Measurements from ENCODE around the gene KPNA1. TPM values are rescaled to one million over a fixed set of nuclear protein-coding genes. Genes with fewer than 3 reads are reported as not detected.

The KPNA1 gene
- total and polyA plus RNA-seq, 4 donors, result 20.7 to 42.0 (median 23.5) TPM

GRCh38 chr3:122502941-122503340, 11.8 kb downstream of the KPNA1 start:
- TF ChIP-seq HNF4G (IDR thresholded peaks at IDR 0.05) (no peak), TAF1 (conservative IDR thresholded peaks at IDR 0.05) (no peak), RAD21 (IDR thresholded peaks at IDR 0.05) (no peak), RXRA (IDR thresholded peaks at IDR 0.05) (no peak), YY1 (IDR thresholded peaks at IDR 0.05) (no peak), GABPA (IDR thresholded peaks at IDR 0.05 in 1 of 2, conservative IDR thresholded peaks at IDR 0.05 in 1 of 2) (no peak), CTCF (IDR thresholded peaks at IDR 0.05; ENCODE audit: low read depth, low read length, missing input control) (no peak), FOXA2 (IDR thresholded peaks at IDR 0.05) (no peak), ZBTB33 (IDR thresholded peaks at IDR 0.05) (no peak), ATF3 (IDR thresholded peaks at IDR 0.05) (no peak), NR2F2 (IDR thresholded peaks at IDR 0.05) (no peak), EGR1 (IDR thresholded peaks at IDR 0.05; ENCODE audit: low read depth in 2 of 2) (no peak), REST (IDR thresholded peaks at IDR 0.05) (no peak), JUND (IDR thresholded peaks at IDR 0.05) (no peak), MAX (IDR thresholded peaks at IDR 0.05) (no peak), HNF4A (conservative IDR thresholded peaks at IDR 0.05) (no peak), FOXA1 (IDR thresholded peaks at IDR 0.05) (no peak), SP1 (IDR thresholded peaks at IDR 0.05) (no peak)
- H3K9me3 ChIP-seq (ENCODE audit: control insufficient read depth in 4 of 4, low read length in 3 of 4), result no peaks in the 10 kb centered on the region
- H3K27me3 ChIP-seq (ENCODE audit: control insufficient read depth in 4 of 4, insufficient read depth in 4 of 4, low read length in 3 of 4), result no peaks in the 10 kb centered on the region
- H3K36me3 ChIP-seq (ENCODE audit: control insufficient read depth in 4 of 4, insufficient read depth in 3 of 4, low read depth in 1 of 4, low read length in 3 of 4), result no peaks in the 10 kb centered on the region
- H3K4me1 ChIP-seq (ENCODE audit: control insufficient read depth in 4 of 4, insufficient read depth in 4 of 4, low read length in 3 of 4), result peaks cover 0 to 5% (median 1%) of the 10 kb centered on the region in 4 donors
- no peak overlapping the region for H3K27ac ChIP-seq (ENCODE audit: low read depth in 1 of 2, low read length in 2 of 2)
- WGBS, result 84% methylated on average over 2 of the region's 2 CpGs
- no peak overlapping the region for H3K9ac ChIP-seq (ENCODE audit: low read depth in 1 of 2, low read length in 2 of 2)
- no peak overlapping the region for H3K4me3 ChIP-seq (ENCODE audit: low read depth in 1 of 3, low read length in 3 of 3)
- DNase-seq (ENCODE audit: low spot score), result no peak
